Neural cell (in vitro differentiated cells): ENCODE measurements around the gene RSF1. TPM values are rescaled to one million over a fixed set of nuclear protein-coding genes. Genes with fewer than 3 reads are reported as not detected.

ENCODE experiments used
- H2AFZ ChIP-seq: fragments of 200-600, 300-800 bp; sonication (generic), shearing (Covaris generic); 2 replicates; pipeline ENCODE4 v1.6.0; 2014; ENCODE audit warnings: low read depth, mild to moderate bottlenecking, antibody characterized with exemption, low read length, moderate library complexity
- H3F3A ChIP-seq: fragments of 200-600 bp; shearing (Covaris generic); 2 replicates; pipeline ENCODE4 v1.6.1; 2016; ENCODE audit warnings: mild to moderate bottlenecking, moderate library complexity, mixed read lengths, antibody characterized with exemption, low read length; ENCODE audit not compliant: insufficient read depth, poor library complexity, severe bottlenecking
- H3K27ac ChIP-seq: fragments of 200-600, 300-800 bp; sonication (generic), shearing (Covaris generic); 2 replicates; pipeline ENCODE4 v1.5.1; 2014; ENCODE audit warnings: mild to moderate bottlenecking, low read length, moderate library complexity
- H3K27me3 ChIP-seq: fragments of 300-800, 200-600 bp; sonication (generic), shearing (Covaris generic); 2 replicates; pipeline ENCODE4 v1.6.0; 2014; ENCODE audit warnings: mild to moderate bottlenecking, low read depth, low read length, moderate library complexity; ENCODE audit not compliant: insufficient read depth
- H3K36me3 ChIP-seq: fragments of 300-800, 200-600 bp; sonication (generic), shearing (Covaris generic); 2 replicates; pipeline ENCODE4 v1.5.1; 2014; ENCODE audit warnings: mild to moderate bottlenecking, antibody characterized with exemption, low read length, moderate library complexity; ENCODE audit not compliant: insufficient read depth
- H3K4me2 ChIP-seq: fragments of 300-800, 200-600 bp; sonication (generic), shearing (Covaris generic); 2 replicates; pipeline ENCODE4 v1.6.0; 2014; ENCODE audit warnings: mild to moderate bottlenecking, low read length
- H3K4me3 ChIP-seq: fragments of 300-800, 200-600 bp; sonication (generic), shearing (Covaris generic); 2 replicates; pipeline ENCODE4 v1.5.1; 2014; ENCODE audit warnings: mild to moderate bottlenecking, low read length, moderate library complexity
- H3K79me2 ChIP-seq: fragments of 200-600 bp; shearing (Covaris generic); replicated peaks from 2 replicates; pipeline ENCODE4 v1.6.0; 2014; ENCODE audit warnings: mild to moderate bottlenecking, low read length, moderate library complexity; ENCODE audit not compliant: insufficient read depth
- H3K9ac ChIP-seq: fragments of 300-800, 200-600 bp; sonication (generic), shearing (Covaris generic); 2 replicates; pipeline ENCODE4 v1.6.1; 2016; ENCODE audit warnings: mild to moderate bottlenecking, low read length, mixed read lengths
- H3K9me2 ChIP-seq: fragments of 200-600 bp; shearing (Covaris generic); 2 replicates; pipeline ENCODE4 v1.6.1; 2016; ENCODE audit warnings: mild to moderate bottlenecking, low read length, mixed read lengths; ENCODE audit not compliant: insufficient read depth
- H3K9me3 ChIP-seq: fragments of 200-600, 300-800 bp; sonication (generic), shearing (Covaris generic); 2 replicates; pipeline ENCODE4 v1.6.1; 2016; ENCODE audit warnings: mild to moderate bottlenecking, mixed run types, low read length, moderate library complexity, mixed read lengths
- H4K20me1 ChIP-seq: fragments of 200-600 bp; shearing (Covaris generic); 2 replicates; pipeline ENCODE4 v1.6.1; 2016; ENCODE audit warnings: mild to moderate bottlenecking, mixed run types; ENCODE audit not compliant: insufficient read depth
- CTCF ChIP-seq: fragments of 450-650 bp; IDR thresholded peaks from 2 replicates; pipeline ENCODE4 v1.5.1; 2014; ENCODE audit warnings: antibody characterized with exemption, mild to moderate bottlenecking, moderate library complexity; ENCODE audit not compliant: poor library complexity, severe bottlenecking
- EP300 ChIP-seq: fragments of 450-650 bp; conservative IDR thresholded peaks from 2 replicates; pipeline ENCODE4 v1.6.1; 2014; ENCODE audit warnings: antibody characterized with exemption, mild to moderate bottlenecking, moderate library complexity; ENCODE audit not compliant: poor library complexity, severe bottlenecking
- EZH2 ChIP-seq: fragments of 200-600, 300-800 bp; shearing (Covaris generic), sonication (generic); IDR thresholded peaks from 2 replicates; pipeline ENCODE4 v1.6.1; 2014; ENCODE audit warnings: antibody characterized with exemption, low read length, borderline replicate concordance, mild to moderate bottlenecking; ENCODE audit not compliant: insufficient read depth, poor library complexity, severe bottlenecking
- MXI1 ChIP-seq: fragments of 450-650 bp; conservative IDR thresholded peaks from 2 replicates; pipeline ENCODE4 v1.6.1; 2014; ENCODE audit warnings: antibody characterized with exemption, mild to moderate bottlenecking; ENCODE audit not compliant: poor library complexity, severe bottlenecking
- POLR2AphosphoS5 ChIP-seq: IDR thresholded peaks from 2 replicates; pipeline ENCODE4 v1.6.1; 2012
- RAD21 ChIP-seq: fragments of 450-650 bp; conservative IDR thresholded peaks from 2 replicates; pipeline ENCODE4 v1.6.1; 2014; ENCODE audit warnings: antibody characterized with exemption, mild to moderate bottlenecking, moderate library complexity
- SMC3 ChIP-seq: fragments of 450-650 bp; conservative IDR thresholded peaks from 2 replicates; pipeline ENCODE4 v1.6.1; 2014; ENCODE audit warnings: antibody characterized with exemption, mild to moderate bottlenecking, moderate library complexity; ENCODE audit not compliant: poor library complexity
- TAF1 ChIP-seq: IDR thresholded peaks from 2 replicates; pipeline ENCODE4 v1.6.1; 2012; ENCODE audit warnings: low read depth
- polyA plus RNA-seq: library from polyadenylated mRNA; depleted of rRNA; stranded (reverse); fragments of >200 nt; gene quantifications from 2 replicates; pipeline ENCODE4 v1.2.3, GENCODE V29; 2014
- TF ChIP-seq, protein P1 (sequence below): IDR thresholded peaks from 2 replicates; pipeline ENCODE4 v1.6.1; 2012; ENCODE audit warnings: borderline replicate concordance

The RSF1 gene
- polyA plus RNA-seq, 1 donor from 2014 or later = 19.1 TPM

- Histone ChIP-seq H3K79me2 (peaks cover 64% of the 10 kb centered on the region), H3K4me3 (no peak overlapping the region), H3K4me2 (no peak overlapping the region), H3K27me3 (no peaks in the 10 kb centered on the region), H3K9me2 (no peaks in the 10 kb centered on the region), H4K20me1 (no peaks in the 10 kb centered on the region), H3K36me3 (no peaks in the 10 kb centered on the region), H3F3A (no peaks in the 10 kb centered on the region), H3K9ac (no peak overlapping the region), H2AFZ (no peak overlapping the region), H3K27ac (no peak overlapping the region), H3K9me3 (no peaks in the 10 kb centered on the region)
- TF ChIP-seq EP300 = no peak
These were observed 49.4 kb downstream of the RSF1 start for GRCh38 chr11:77771135-77771534.

GRCh38 chr11:77770629-77771028 is 49.9 kb downstream of the RSF1 start:
- Histone ChIP-seq H3K79me2 (peaks cover 62% of the 10 kb centered on the region), H3K27me3 (no peaks in the 10 kb centered on the region), H3K27ac (no peak overlapping the region), H3K9ac (no peak overlapping the region), H3F3A (no peaks in the 10 kb centered on the region), H3K4me2 (no peak overlapping the region), H3K9me2 (no peaks in the 10 kb centered on the region), H3K4me3 (no peak overlapping the region), H3K9me3 (no peaks in the 10 kb centered on the region), H3K36me3 (no peaks in the 10 kb centered on the region), H4K20me1 (no peaks in the 10 kb centered on the region), H2AFZ (no peak overlapping the region)
- no peak for TF ChIP-seq CTCF
- TF ChIP-seq EZH2 = no peak
- no peak for TF ChIP-seq TAF1
- TF ChIP-seq, protein P1, sequence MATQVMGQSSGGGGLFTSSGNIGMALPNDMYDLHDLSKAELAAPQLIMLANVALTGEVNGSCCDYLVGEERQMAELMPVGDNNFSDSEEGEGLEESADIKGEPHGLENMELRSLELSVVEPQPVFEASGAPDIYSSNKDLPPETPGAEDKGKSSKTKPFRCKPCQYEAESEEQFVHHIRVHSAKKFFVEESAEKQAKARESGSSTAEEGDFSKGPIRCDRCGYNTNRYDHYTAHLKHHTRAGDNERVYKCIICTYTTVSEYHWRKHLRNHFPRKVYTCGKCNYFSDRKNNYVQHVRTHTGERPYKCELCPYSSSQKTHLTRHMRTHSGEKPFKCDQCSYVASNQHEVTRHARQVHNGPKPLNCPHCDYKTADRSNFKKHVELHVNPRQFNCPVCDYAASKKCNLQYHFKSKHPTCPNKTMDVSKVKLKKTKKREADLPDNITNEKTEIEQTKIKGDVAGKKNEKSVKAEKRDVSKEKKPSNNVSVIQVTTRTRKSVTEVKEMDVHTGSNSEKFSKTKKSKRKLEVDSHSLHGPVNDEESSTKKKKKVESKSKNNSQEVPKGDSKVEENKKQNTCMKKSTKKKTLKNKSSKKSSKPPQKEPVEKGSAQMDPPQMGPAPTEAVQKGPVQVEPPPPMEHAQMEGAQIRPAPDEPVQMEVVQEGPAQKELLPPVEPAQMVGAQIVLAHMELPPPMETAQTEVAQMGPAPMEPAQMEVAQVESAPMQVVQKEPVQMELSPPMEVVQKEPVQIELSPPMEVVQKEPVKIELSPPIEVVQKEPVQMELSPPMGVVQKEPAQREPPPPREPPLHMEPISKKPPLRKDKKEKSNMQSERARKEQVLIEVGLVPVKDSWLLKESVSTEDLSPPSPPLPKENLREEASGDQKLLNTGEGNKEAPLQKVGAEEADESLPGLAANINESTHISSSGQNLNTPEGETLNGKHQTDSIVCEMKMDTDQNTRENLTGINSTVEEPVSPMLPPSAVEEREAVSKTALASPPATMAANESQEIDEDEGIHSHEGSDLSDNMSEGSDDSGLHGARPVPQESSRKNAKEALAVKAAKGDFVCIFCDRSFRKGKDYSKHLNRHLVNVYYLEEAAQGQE = no peak
- no peak for TF ChIP-seq EP300
- TF ChIP-seq POLR2AphosphoS5 = no peak
- no peak for TF ChIP-seq MXI1
- TF ChIP-seq RAD21 = no peak
- no peak for TF ChIP-seq SMC3

DNA sequence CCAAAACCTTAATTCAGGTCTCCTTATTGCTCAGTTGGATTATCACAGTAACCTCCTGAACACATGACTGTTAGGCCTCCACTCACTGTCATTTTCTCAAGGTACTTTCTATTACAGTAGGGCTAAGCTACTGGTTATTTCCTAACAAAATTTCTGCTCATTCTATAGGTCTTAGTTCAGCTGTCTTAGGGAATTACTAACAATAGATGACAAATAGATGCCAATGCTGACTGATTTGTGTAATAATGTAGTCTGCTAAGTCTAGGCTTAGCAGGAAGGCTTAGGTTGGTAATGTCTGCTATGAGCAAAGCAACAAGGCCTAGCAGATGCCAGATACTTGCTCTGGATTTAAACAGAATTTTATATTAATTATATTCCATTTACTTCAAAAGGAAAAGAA is 58.1 kb downstream of the RSF1 start:
- Histone ChIP-seq H3K27ac (no peak overlapping the region), H4K20me1 (no peaks in the 10 kb centered on the region)

More for the DNA sequence above, 58.1 kb downstream of the RSF1 start:
- H3K4me2 ChIP-seq = no peak overlapping the region
- TF ChIP-seq EZH2 = no peak
- TF ChIP-seq, protein P1 = no peak
- no peak for TF ChIP-seq TAF1
- TF ChIP-seq RAD21 = no peak
- no peak for TF ChIP-seq SMC3
- TF ChIP-seq EP300 = no peak
- no peak for TF ChIP-seq POLR2AphosphoS5
- TF ChIP-seq MXI1 = no peak
- TF ChIP-seq CTCF = no peak
- peaks cover 14% of the 10 kb centered on the region for H3K79me2 ChIP-seq
- no peaks in the 10 kb centered on the region for H3F3A ChIP-seq
- H3K9me3 ChIP-seq = no peaks in the 10 kb centered on the region
- H2AFZ ChIP-seq = no peak overlapping the region
- no peaks in the 10 kb centered on the region for H3K27me3 ChIP-seq
- no peaks in the 10 kb centered on the region for H3K36me3 ChIP-seq
- H3K9me2 ChIP-seq = no peaks in the 10 kb centered on the region
- no peak overlapping the region for H3K4me3 ChIP-seq
- H3K9ac ChIP-seq = no peak overlapping the region
